ENCODE measurements around the gene RNF138.

- TF ChIP-seq CTCF (IDR thresholded peaks at IDR 0.05) (no peak), POLR2A (IDR thresholded peaks at IDR 0.05) (no peak)
Measured at GRCh38 chr18:32160547-32160946, 68.9 kb downstream of the RNF138 start.

All from uterus (tissue), 2 donors.